ENCODE data around the gene STARD3. TPM values are rescaled to one million over a fixed set of nuclear protein-coding genes. Genes with fewer than 3 reads are reported as not detected.

Gene STARD3
- total and polyA plus RNA-seq, 2 of the 13 experiments (the other 11 are each of a cell fraction or from before 2014, with no cell fraction given), result 34.6 to 100 TPM

DNA sequence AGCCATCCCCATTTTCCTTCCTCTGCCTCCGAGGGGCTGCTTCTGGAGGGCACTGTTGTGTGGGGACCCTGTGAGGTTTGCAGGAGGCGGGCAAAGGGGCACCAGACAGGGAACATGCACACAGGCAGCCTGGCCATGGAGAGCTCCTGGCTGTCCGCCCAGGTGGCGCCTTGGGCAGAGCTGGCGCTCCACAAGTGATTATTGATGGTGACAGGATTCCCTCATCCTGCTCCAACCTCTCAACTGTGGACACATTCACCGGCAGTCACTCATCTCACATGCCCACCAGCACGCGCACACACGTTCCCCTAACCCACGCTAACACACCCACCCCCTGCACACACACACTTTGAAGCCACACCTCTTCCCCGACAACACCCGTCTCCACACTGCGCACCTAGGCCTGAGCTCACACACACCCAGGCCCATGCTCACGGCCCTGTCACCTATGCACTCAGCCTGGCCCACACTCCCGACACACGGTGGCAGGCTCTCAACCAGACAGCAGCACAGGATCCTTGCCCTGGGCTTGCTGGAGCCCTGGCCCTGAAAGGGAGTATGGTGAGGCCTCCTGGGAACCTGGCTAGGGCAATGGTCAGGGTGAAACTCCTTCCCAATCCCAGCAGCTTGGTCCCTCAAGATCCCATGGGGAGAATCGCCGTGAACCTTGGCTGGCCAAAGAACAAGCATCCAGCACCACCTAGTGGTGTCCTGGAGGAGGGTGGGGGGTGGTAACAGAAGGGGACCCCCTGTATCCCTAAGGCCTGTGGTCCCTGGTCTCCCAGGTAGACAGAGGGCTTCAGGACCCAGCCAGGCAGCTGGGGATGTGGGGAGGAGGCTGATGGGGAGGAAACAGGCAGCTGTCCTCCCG, 34.9 kb downstream of the STARD3 start (continued):
- TF ChIP-seq ZBTB40 (IDR thresholded peaks at IDR 0.05), result no peak
- TF ChIP-seq ZBTB40 (CRISPR knock-in tag; IDR thresholded peaks at IDR 0.05), result peak; percentile 75; the same call in 1 of the 2 replicates
- TF ChIP-seq ATF1 (CRISPR knock-in tag; IDR thresholded peaks at IDR 0.05), result no peak
- TF ChIP-seq ZNF784 (CRISPR knock-in tag; IDR thresholded peaks at IDR 0.05; ENCODE audit: borderline replicate concordance), result peak; percentile 88; the same call in 1 of the 2 replicates
- peak; percentile 60; the same call in 1 of the 2 replicates for TF ChIP-seq ZC3H13 (CRISPR knock-in tag; IDR thresholded peaks at IDR 0.05)
- peak; percentile 95; the same call in 1 of the 2 replicates for TF ChIP-seq NFKB2 (CRISPR knock-in tag; IDR thresholded peaks at IDR 0.05; ENCODE audit: borderline replicate concordance)
- no peak for TF ChIP-seq ZBTB3 (CRISPR knock-in tag; IDR thresholded peaks at IDR 0.05; ENCODE audit: borderline replicate concordance, low read depth)
- TF ChIP-seq SKIL (CRISPR knock-in tag; IDR thresholded peaks at IDR 0.05; ENCODE audit: borderline replicate concordance), result peak; percentile 60; the same call in 1 of the 2 replicates
- 0 out of 2 replicates have a peak, but pooled peaks have one; percentile 21 for TF ChIP-seq RARA (CRISPR knock-in tag; IDR thresholded peaks at IDR 0.05)
- peak; percentile 61 for TF ChIP-seq HIVEP1 (CRISPR knock-in tag; IDR thresholded peaks at IDR 0.05)
- peak; percentile 87 for TF ChIP-seq ZFP91 (CRISPR knock-in tag; IDR thresholded peaks at IDR 0.05; ENCODE audit: borderline replicate concordance)
- no peak for TF ChIP-seq CCAR2 (optimal IDR thresholded peaks at IDR 0.05; ENCODE audit: low read depth, low read length)
- no peak for TF ChIP-seq SCMH1 (CRISPR knock-in tag; IDR thresholded peaks at IDR 0.05; ENCODE audit: borderline replicate concordance)

Measured in HepG2 (cell line).